HCT116 (cell line): ENCODE results near the gene TSHZ1. TPM values are rescaled to one million over a fixed set of nuclear protein-coding genes. Genes with fewer than 3 reads are reported as not detected.

ENCODE experiments used
- ATAC-seq: fragments of 200-7000 bp; cut with Tn5 transposase; 2 replicates; pipeline ENCODE4 v1.9.1; 2020; ENCODE audit warnings: mild to moderate bottlenecking, moderate library complexity
- BruUV-seq: library from RNA; stranded (reverse); fragments of 400-500 nt; replicated peaks from 2 replicates; lab custom pipeline; 2021; lab: Mats Ljungman, UMichigan
- CTCF ChIA-PET: fragments of 300-600 bp; sonication (Branson Sonifier 250); formaldehyde crosslinking; loops from one replicate; lab custom pipeline; 2021; ENCODE audit warnings: antibody characterized with exemption; lab: Charles Lee
- POLR2A ChIA-PET: fragments of 300-600, 350-600 bp; sonication (Branson Sonifier 250); formaldehyde crosslinking; loops from one replicate; lab custom pipeline; 2021; ENCODE audit warnings: antibody characterized with exemption; lab: Charles Lee
- RAD21 ChIA-PET, 2 experiments: fragments of 300-600 bp; sonication (Branson Sonifier 250); formaldehyde crosslinking; loops; one replicate each; lab custom pipeline; 2023; ENCODE audit warnings: low total read pairs in 2 of 2; ENCODE audit not compliant: uncharacterized antibody in 2 of 2, unreplicated experiment in 2 of 2, low non-redundant PET in 1 of 2; lab: Charles Lee
- DNase-seq: peaks from one replicate; pipeline ENCODE4 v3.0.0-alpha.2; 2010; ENCODE audit warnings: low read depth, low spot score
- H2AFZ ChIP-seq: fragments of 200-600 bp; shearing (Covaris generic), sonication (generic); 2 replicates; pipeline ENCODE4 v1.6.1; 2017; ENCODE audit warnings: low read depth, mixed run types, mixed read lengths, antibody characterized with exemption, low read length; ENCODE audit not compliant: poor library complexity, severe bottlenecking
- H3K27ac ChIP-seq: 2 replicates; pipeline ENCODE4 v1.5.1; 2012; ENCODE audit warnings: low read depth, low read length
- H3K27me3 ChIP-seq: fragments of 200-600 bp; sonication (generic); 2 replicates; pipeline ENCODE4 v1.6.1; 2016; ENCODE audit warnings: mixed run types, low read length, mixed read lengths; ENCODE audit not compliant: insufficient read depth
- H3K36me3 ChIP-seq, 2 experiments: fragments of 200-500 bp in 1 of 2; fragments of 200-600 bp in 1 of 2; sonication (Bioruptor generic) in 1 of 2; sonication (generic) in 1 of 2; 2 replicates each; pipeline versions ENCODE4 v1.5.1 to v1.6.1; 2014 to 2016; ENCODE audit warnings: low read length in 2 of 2, inconsistent platforms in 1 of 2, mixed read lengths in 1 of 2, mixed run types in 1 of 2; ENCODE audit not compliant: insufficient read depth in 2 of 2, control insufficient read depth in 1 of 2
- H3K4me1 ChIP-seq, 2 experiments: fragments of 200-600 bp in 1 of 2; sonication (generic) in 1 of 2; 2 replicates each; pipeline versions ENCODE4 v1.5.1 to v1.6.1; 2012 to 2017; ENCODE audit warnings: low read length in 2 of 2, inconsistent platforms in 1 of 2, mild to moderate bottlenecking in 1 of 2, mixed read lengths in 1 of 2, mixed run types in 1 of 2, moderate library complexity in 1 of 2; ENCODE audit not compliant: insufficient read depth in 2 of 2, control insufficient read depth in 1 of 2
- H3K4me2 ChIP-seq: fragments of 200-600 bp; sonication (generic); 2 replicates; pipeline ENCODE4 v1.6.1; 2017; ENCODE audit warnings: mixed run types, low read length, mixed read lengths
- H3K4me3 ChIP-seq, 2 experiments: fragments of 200-600 bp in 1 of 2; sonication (generic) in 1 of 2; replicated peaks in 1 of 2; 2 replicates each; pipeline ENCODE4 v1.5.1; 2011 to 2016; ENCODE audit warnings: low read length in 2 of 2, control low read depth in 1 of 2, low read depth in 1 of 2, mild to moderate bottlenecking in 1 of 2, mixed read lengths in 1 of 2, mixed run types in 1 of 2
- H3K79me2 ChIP-seq: fragments of 200-600 bp; sonication (generic); 2 replicates; pipeline ENCODE4 v1.6.1; 2017; ENCODE audit warnings: mild to moderate bottlenecking, mixed run types, low read length, moderate library complexity, mixed read lengths; ENCODE audit not compliant: insufficient read depth
- H3K9ac ChIP-seq: fragments of 200-600 bp; sonication (generic); 2 replicates; pipeline ENCODE4 v1.6.1; 2016; ENCODE audit warnings: low read length, mixed read lengths
- H3K9me2 ChIP-seq: fragments of 200-600 bp; sonication (generic), shearing (Covaris generic); 2 replicates; pipeline ENCODE4 v1.6.1; 2017; ENCODE audit warnings: mixed run types, mild to moderate bottlenecking, moderate library complexity; ENCODE audit not compliant: insufficient read depth
- H3K9me3 ChIP-seq, 2 experiments: fragments of 200-500 bp in 1 of 2; fragments of 200-600 bp in 1 of 2; sonication (Bioruptor generic) in 1 of 2; sonication (generic) in 1 of 2; 2 replicates each; pipeline ENCODE4 v1.6.1; 2014 to 2017; ENCODE audit warnings: low read length in 2 of 2, mixed read lengths in 2 of 2, inconsistent platforms in 1 of 2, low read depth in 1 of 2, mild to moderate bottlenecking in 1 of 2, mixed run types in 1 of 2, moderate library complexity in 1 of 2; ENCODE audit not compliant: control insufficient read depth in 1 of 2, insufficient read depth in 1 of 2
- H4K20me1 ChIP-seq: fragments of 200-600 bp; sonication (generic), shearing (Covaris generic); 2 replicates; pipeline ENCODE4 v1.6.1; 2017; ENCODE audit warnings: mixed run types, mild to moderate bottlenecking, moderate library complexity; ENCODE audit not compliant: insufficient read depth
- CEBPB ChIP-seq: IDR thresholded peaks from 2 replicates; pipeline ENCODE4 v1.6.1; 2012; ENCODE audit warnings: low read depth
- POLR2A ChIP-seq: IDR thresholded peaks from 2 replicates; pipeline ENCODE4 v1.7.0; 2011; ENCODE audit warnings: borderline replicate concordance; ENCODE audit not compliant: insufficient read depth, insufficient read length; ENCODE audit errors: extremely low read depth
- RAD21 ChIP-seq: IDR thresholded peaks from 2 replicates; pipeline ENCODE4 v1.6.1; 2012; ENCODE audit warnings: low read depth, mild to moderate bottlenecking
- SP1 ChIP-seq: IDR thresholded peaks from 2 replicates; pipeline ENCODE4 v1.6.1; 2012; ENCODE audit warnings: low read depth
- intact Hi-C: fragments of 100-400 bp; cut with micrococcal nuclease; formaldehyde crosslinking; loops from 2 replicates; pipeline ENCODE4 v1.10.0; 2022
- total RNA-seq: library from RNA; stranded (reverse); gene quantifications from one replicate; pipeline ENCODE4 v1.2.1, GENCODE V29; 2021; ENCODE audit not compliant: unreplicated experiment
- TF ChIP-seq, protein P1 (sequence below): IDR thresholded peaks from 2 replicates; pipeline ENCODE4 v1.6.1; 2012; ENCODE audit warnings: low read depth

The TSHZ1 gene
- total RNA-seq, 1 experiment from 2014 or later, result 5.7 TPM

DNA sequence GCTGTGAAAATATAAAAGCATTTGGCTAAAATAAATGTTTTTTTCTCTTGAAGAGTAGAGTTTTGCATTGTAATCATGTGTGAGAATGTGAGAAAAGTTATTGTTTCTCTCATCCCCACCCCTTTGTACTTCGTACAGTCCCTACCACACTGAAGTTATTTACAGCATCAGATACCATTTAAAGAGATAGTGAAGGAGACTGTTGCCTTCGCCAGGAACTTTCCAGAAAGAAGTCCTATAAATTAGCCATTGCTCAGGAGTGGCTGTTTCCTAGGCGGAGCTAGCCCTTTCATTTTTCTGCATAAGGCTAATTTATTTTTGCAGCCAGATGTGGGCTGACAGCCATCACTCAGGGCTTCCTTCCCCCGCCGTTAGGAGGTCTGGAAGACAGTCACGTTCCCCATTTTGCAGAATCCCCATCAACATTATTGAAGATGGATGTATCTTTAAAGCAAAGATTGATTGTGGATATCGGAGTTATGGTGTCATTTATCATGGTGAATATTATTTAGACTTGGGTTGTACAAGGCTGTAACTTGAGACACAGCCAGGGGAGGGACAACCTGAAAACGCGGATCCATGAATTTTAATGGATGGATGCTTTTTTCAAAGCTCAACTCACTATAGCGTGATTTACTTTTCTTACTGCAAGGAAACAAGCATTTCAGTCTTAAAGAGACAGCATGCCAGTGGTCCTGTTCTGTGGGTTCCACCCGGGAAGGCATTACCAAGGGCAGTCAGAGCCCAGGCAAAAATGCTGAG is 17.1 kb downstream of the TSHZ1 start (continued):
- TF ChIP-seq, protein P1, sequence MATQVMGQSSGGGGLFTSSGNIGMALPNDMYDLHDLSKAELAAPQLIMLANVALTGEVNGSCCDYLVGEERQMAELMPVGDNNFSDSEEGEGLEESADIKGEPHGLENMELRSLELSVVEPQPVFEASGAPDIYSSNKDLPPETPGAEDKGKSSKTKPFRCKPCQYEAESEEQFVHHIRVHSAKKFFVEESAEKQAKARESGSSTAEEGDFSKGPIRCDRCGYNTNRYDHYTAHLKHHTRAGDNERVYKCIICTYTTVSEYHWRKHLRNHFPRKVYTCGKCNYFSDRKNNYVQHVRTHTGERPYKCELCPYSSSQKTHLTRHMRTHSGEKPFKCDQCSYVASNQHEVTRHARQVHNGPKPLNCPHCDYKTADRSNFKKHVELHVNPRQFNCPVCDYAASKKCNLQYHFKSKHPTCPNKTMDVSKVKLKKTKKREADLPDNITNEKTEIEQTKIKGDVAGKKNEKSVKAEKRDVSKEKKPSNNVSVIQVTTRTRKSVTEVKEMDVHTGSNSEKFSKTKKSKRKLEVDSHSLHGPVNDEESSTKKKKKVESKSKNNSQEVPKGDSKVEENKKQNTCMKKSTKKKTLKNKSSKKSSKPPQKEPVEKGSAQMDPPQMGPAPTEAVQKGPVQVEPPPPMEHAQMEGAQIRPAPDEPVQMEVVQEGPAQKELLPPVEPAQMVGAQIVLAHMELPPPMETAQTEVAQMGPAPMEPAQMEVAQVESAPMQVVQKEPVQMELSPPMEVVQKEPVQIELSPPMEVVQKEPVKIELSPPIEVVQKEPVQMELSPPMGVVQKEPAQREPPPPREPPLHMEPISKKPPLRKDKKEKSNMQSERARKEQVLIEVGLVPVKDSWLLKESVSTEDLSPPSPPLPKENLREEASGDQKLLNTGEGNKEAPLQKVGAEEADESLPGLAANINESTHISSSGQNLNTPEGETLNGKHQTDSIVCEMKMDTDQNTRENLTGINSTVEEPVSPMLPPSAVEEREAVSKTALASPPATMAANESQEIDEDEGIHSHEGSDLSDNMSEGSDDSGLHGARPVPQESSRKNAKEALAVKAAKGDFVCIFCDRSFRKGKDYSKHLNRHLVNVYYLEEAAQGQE, result no peak
- TF ChIP-seq RAD21, result no peak

DNA sequence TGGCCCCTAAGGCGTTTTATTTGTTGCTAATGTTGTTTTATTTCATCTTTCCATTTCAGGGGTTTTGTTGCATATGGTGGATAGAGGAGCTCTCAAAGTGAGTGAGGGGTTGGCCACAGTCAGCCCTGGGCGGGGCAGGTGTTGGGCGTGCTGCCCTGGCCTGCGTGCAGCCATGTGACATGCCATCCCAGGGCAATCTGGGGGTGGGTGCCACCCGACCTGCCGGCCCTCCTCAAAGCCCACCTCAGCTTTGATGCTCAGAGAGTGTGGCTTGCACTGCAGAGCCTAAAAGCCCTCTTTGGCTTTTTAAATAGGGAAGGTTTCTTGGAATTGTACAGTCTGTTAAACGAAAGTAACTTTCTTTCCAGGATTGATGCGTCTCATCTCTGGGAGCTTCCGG is 18.4 kb downstream of the TSHZ1 start:
- no peak for ATAC-seq
- ChIA-PET CTCF (no interaction called here), POLR2A (no interaction called here), RAD21 (no interaction called here)
- Histone ChIP-seq H4K20me1 (no peaks in the 10 kb centered on the region), H2AFZ (no peak overlapping the region), H3K27ac (no peak overlapping the region), H3K9me3 (no peaks in the 10 kb centered on the region), H3K9ac (no peak overlapping the region), H3K36me3 (no peaks in the 10 kb centered on the region), H3K4me3 (no peak overlapping the region), H3K27me3 (no peaks in the 10 kb centered on the region), H3K4me1 (no peaks in the 10 kb centered on the region), H3K79me2 (no peaks in the 10 kb centered on the region), H3K9me2 (no peaks in the 10 kb centered on the region), H3K4me2 (no peak overlapping the region)
- DNase-seq, result no peak
- TF ChIP-seq CEBPB (no peak), SP1 (no peak), POLR2A (no peak)
- BruUV-seq, result no TSS peak
- intact Hi-C loops, result no loop called here
